KMS-11 (cell line): ENCODE data around the gene TGFB2.
"Not testable (repeated sequence)": the region's sequence is repeated elsewhere in the genome, so short reads cannot be mapped to it uniquely, and the experiment has no call there.

Source experiments
- H2AFZ ChIP-seq: fragments of 200-600 bp; sonication (generic); 2 replicates; pipeline ENCODE4 v1.6.1; 2016; ENCODE audit warnings: antibody characterized with exemption, mixed run types, low read depth
- H3K27ac ChIP-seq: fragments of 200-600 bp; sonication (generic); 2 replicates; pipeline ENCODE4 v1.6.1; 2016; ENCODE audit warnings: mild to moderate bottlenecking, mixed run types
- H3K27me3 ChIP-seq: fragments of 200-600 bp; sonication (generic); 2 replicates; pipeline ENCODE4 v1.6.1; 2017; ENCODE audit warnings: mild to moderate bottlenecking, low read depth, mixed run types, moderate library complexity; ENCODE audit not compliant: insufficient read depth
- H3K36me3 ChIP-seq: fragments of 200-600 bp; sonication (generic); 2 replicates; pipeline ENCODE4 v1.6.1; 2017; ENCODE audit warnings: mild to moderate bottlenecking, mixed run types; ENCODE audit not compliant: insufficient read depth
- H3K4me1 ChIP-seq: fragments of 200-600 bp; sonication (generic); 2 replicates; pipeline ENCODE4 v1.6.1; 2016; ENCODE audit warnings: mild to moderate bottlenecking, low read depth, mixed run types; ENCODE audit not compliant: poor library complexity, severe bottlenecking
- H3K4me2 ChIP-seq: fragments of 200-600 bp; sonication (generic); 2 replicates; pipeline ENCODE4 v1.7.0; 2016; ENCODE audit warnings: mild to moderate bottlenecking, mixed run types
- H3K4me3 ChIP-seq: fragments of 200-600 bp; sonication (generic); IDR thresholded peaks from 2 replicates; pipeline ENCODE4 v1.6.1; 2017; ENCODE audit warnings: low read depth, low read length, mixed read lengths; ENCODE audit not compliant: insufficient read depth
- H3K79me2 ChIP-seq: fragments of 200-600 bp; sonication (generic); 2 replicates; pipeline ENCODE4 v1.6.1; 2016; ENCODE audit warnings: low read depth, mixed run types; ENCODE audit not compliant: insufficient read depth
- H3K9ac ChIP-seq: fragments of 200-600 bp; sonication (generic); 2 replicates; pipeline ENCODE4 v1.6.1; 2016; ENCODE audit warnings: mild to moderate bottlenecking, mixed run types
- H4K20me1 ChIP-seq: fragments of 200-600 bp; sonication (generic); 2 replicates; pipeline ENCODE4 v1.6.1; 2016; ENCODE audit warnings: mild to moderate bottlenecking, mixed run types; ENCODE audit not compliant: insufficient read depth
- TF ChIP-seq, protein P1 (sequence below): fragments of 200-600 bp; sonication (generic); conservative IDR thresholded peaks from 2 replicates; pipeline ENCODE4 v1.6.1; 2017; ENCODE audit warnings: low read depth, mild to moderate bottlenecking, antibody characterized with exemption, low read length, moderate library complexity, mixed read lengths

Gene TGFB2

DNA sequence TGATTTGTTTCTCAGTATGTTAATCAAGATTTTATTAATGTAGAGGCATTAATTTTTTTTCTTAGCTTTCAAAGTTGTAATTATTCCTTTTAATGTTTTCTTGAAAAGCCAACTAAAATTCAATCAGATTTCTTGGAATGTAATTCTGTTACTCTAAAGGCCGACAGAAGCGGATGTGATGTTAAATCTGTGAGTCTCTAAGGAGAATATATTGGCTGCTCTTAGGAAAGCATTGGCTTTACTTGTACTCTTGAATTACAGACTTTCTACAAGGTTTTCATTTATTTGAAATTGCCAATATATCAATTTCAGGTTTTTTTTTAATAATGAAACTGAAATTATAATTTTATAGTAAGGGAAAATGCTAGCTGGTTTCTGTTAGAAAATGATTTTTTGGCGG, 30.8 kb upstream of the TGFB2 start:
- H3K9ac ChIP-seq: no peak overlapping the region
- no peaks in the 10 kb centered on the region for H3K27me3 ChIP-seq
- H2AFZ ChIP-seq: no peak overlapping the region
- H3K79me2 ChIP-seq: peaks cover 13% of the 10 kb centered on the region
- no peak overlapping the region for H3K27ac ChIP-seq
- TF ChIP-seq, protein P1, sequence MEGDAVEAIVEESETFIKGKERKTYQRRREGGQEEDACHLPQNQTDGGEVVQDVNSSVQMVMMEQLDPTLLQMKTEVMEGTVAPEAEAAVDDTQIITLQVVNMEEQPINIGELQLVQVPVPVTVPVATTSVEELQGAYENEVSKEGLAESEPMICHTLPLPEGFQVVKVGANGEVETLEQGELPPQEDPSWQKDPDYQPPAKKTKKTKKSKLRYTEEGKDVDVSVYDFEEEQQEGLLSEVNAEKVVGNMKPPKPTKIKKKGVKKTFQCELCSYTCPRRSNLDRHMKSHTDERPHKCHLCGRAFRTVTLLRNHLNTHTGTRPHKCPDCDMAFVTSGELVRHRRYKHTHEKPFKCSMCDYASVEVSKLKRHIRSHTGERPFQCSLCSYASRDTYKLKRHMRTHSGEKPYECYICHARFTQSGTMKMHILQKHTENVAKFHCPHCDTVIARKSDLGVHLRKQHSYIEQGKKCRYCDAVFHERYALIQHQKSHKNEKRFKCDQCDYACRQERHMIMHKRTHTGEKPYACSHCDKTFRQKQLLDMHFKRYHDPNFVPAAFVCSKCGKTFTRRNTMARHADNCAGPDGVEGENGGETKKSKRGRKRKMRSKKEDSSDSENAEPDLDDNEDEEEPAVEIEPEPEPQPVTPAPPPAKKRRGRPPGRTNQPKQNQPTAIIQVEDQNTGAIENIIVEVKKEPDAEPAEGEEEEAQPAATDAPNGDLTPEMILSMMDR: no peak
- no peak overlapping the region for H3K4me3 ChIP-seq
- peaks cover 10% of the 10 kb centered on the region; the same call in 1 of the 2 replicates for H3K36me3 ChIP-seq
- H3K4me1 ChIP-seq: no peaks in the 10 kb centered on the region
- H3K4me2 ChIP-seq: no peak overlapping the region
- no peaks in the 10 kb centered on the region for H4K20me1 ChIP-seq

DNA sequence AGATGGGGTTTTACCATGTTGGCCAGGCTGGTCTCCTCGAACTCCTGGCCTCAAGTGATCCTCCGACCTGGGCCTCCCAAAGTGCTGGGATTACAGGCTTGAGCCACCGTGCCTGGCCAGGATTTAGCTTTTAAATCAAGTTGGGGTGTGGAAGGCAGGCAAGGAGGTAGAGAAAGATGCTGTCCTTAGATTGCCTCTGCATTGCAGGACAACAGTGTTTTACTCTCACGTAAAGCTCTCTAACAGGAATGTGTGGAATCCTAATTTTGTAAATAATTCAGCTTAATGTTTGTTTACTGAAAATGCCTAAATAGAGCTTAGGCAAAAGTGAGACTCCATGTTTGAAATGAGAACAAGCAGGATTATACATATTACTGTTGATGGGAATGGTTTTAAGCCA, 29.5 kb upstream of the TGFB2 start:
- Histone ChIP-seq H3K27ac (no peak overlapping the region), H3K27me3 (no peaks in the 10 kb centered on the region), H2AFZ (no peak overlapping the region), H3K79me2 (peaks cover 11% of the 10 kb centered on the region), H3K36me3 (peaks cover 10% of the 10 kb centered on the region; the same call in 1 of the 2 replicates), H3K4me2 (no peak overlapping the region), H3K9ac (no peak overlapping the region), H3K4me1 (no peaks in the 10 kb centered on the region), H3K4me3 (no peak overlapping the region), H4K20me1 (no peaks in the 10 kb centered on the region)
- TF ChIP-seq, protein P1: no peak

DNA sequence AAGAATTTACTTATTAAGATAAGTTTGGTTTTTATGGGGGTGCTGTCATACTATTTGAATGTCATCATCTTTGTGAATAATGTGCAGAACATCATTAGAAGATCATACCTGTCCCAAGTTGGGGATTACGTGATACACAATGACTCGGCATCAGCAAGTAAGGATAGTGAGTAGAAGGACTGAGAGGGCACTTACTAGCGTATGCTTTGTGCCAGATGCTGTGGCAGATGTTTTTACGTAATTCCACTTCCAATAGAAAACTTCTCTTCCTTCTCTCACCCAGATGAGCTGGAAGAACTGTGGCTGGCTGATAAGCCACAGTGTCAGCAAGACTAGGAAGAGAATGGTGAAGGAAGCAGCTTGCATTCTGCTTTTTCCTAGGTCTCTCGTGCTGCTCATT, 28.1 kb upstream of the TGFB2 start:
- Histone ChIP-seq H3K79me2 (no peaks in the 10 kb centered on the region), H3K9ac (no peak overlapping the region), H2AFZ (no peak overlapping the region), H3K27ac (no peak overlapping the region), H4K20me1 (no peaks in the 10 kb centered on the region), H3K27me3 (no peaks in the 10 kb centered on the region), H3K4me2 (no peak overlapping the region), H3K36me3 (peaks cover 3% of the 10 kb centered on the region; the same call in 1 of the 2 replicates), H3K4me1 (no peaks in the 10 kb centered on the region), H3K4me3 (no peak overlapping the region)
- TF ChIP-seq, protein P1: no peak

DNA sequence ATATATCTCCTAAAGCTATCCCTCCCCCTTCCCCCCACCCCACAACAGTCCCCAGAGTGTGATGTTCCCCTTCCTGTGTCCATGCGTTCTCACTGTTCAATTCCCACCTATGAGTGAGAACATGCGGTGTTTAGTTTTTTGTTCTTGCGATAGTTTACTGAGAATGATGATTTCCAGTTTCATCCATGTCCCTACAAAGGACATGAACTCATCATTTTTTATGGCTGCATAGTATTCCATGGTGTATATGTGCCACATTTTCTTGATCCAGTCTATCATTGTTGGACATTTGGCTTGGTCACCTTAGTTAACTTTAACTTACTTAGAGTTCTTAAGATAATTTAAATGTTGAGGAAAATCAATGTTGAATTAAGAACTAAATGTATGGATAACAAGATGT, 25.0 kb upstream of the TGFB2 start:
- not testable (repeated sequence) for H3K27ac ChIP-seq, H3K27me3 ChIP-seq, H3K4me1 ChIP-seq, H3K4me3 ChIP-seq, H4K20me1 ChIP-seq, H2AFZ ChIP-seq, H3K79me2 ChIP-seq, H3K36me3 ChIP-seq, H3K9ac ChIP-seq, H3K4me2 ChIP-seq

DNA sequence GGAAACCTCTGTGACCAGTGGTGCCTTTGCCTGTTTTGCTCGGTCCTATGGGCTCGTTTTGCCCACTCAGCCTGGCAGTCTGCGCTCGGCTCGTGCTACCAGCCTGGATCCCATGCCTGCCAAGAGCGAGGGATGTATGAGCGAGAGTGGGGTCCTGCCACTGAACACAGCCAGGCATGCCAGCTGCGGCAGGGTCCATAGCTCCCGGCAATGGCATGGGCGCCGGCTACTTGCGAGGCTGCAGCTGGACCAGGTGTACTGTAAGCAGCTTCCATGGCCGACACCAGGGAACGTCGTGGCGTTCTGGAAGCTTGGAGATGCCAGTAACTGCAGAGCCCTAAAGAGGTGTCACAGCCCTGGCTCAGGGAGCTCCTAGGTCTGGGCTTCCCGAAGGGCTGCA, 22.4 kb upstream of the TGFB2 start:
- H3K36me3 ChIP-seq: peaks cover 10% of the 10 kb centered on the region; the same call in 1 of the 2 replicates
- H3K79me2 ChIP-seq: no peaks in the 10 kb centered on the region
- H3K27me3 ChIP-seq: no peaks in the 10 kb centered on the region
- H2AFZ ChIP-seq: no peak overlapping the region
- TF ChIP-seq, protein P1: no peak
- no peak overlapping the region for H3K9ac ChIP-seq
- no peak overlapping the region for H3K27ac ChIP-seq
- H3K4me1 ChIP-seq: peaks cover 9% of the 10 kb centered on the region
- no peak overlapping the region for H3K4me3 ChIP-seq
- no peak overlapping the region for H3K4me2 ChIP-seq
- no peaks in the 10 kb centered on the region for H4K20me1 ChIP-seq
